ENCODE data around the gene OR51Q1. TPM values are rescaled to one million over a fixed set of nuclear protein-coding genes. Genes with fewer than 3 reads are reported as not detected.
A peak's percentile ranks its signal among the peaks of the same experiment; 100 is the strongest.

The OR51Q1 gene
- total RNA-seq, 8 experiments from 2014 or later: 0.11 to 1.2 (median 0.46) TPM; not detected in 3

DNA sequence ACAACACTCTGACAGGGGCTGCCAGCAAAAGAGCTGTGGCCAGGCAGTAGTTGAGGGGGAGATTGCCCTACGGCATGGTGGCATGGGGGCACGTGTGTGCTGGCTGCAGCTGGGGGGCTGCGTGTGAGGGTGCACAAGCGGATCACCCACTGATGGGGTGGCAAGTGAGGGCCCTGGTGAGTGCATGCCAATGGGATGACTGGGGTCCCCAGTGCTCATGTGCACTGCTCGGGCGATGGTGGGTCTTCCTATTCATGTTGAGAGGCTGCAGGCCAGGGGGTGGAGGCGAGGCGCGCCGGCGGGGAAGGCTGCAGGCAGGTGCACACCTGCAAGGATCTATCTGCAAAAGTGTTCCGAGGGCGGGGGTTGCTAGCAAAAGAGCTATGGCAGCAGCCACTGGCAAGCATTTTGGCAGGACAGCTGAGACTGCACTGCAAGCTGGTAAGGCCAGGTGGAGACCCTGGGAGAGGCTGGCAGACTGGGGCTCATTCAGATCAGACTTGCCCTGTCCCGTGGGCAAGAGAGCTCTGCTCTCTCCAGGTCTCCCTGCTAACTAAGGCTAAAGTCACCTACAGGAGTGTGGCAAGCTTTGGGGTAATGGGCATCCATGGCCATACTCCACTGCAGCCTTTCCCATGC is 39.2 kb downstream of the OR51Q1 start:
- in situ Hi-C loops (cut with MboI; ENCODE audit: low pct_unique_long_range_greater_than_20kb in 2 of 9, low sequenced_read_pairs in 9 of 9, unreplicated experiment in 9 of 9): no loop called here
- H3K4me1 ChIP-seq (replicated peaks in 1 of 2): no peaks in the 10 kb centered on the region
- no peak overlapping the region for H3K4me3 ChIP-seq
- no peak for ATAC-seq (replicated peaks in 6 of 8)
- WGBS, 10 experiments: 40 to 90% (median 89%) methylated on average over 1 to 7 of the region's 14 CpGs; no CpG with 5 or more reads in 7 of the 10 experiments
- no peak overlapping the region for H3K27ac ChIP-seq

DNA sequence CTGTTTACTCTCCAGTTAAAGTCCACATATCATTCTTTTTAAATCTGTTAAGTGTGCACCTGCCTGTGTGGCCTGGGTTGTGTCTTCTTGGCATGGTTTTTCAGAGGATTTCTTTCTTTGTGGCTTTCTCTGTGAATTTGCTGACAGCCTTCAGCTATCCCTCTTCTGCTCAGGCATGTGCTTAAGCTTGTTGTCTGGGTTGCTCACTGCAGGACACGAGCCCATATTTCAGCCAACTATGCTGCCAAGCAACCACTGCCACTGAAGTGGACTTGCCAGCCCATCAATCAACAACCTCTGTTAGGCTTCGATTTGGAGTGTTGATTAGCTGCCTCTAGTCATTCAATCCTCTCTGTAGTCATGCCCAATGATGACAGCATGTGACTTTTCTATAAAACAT is 45.6 kb downstream of the OR51Q1 start:
- in situ Hi-C loops (cut with MboI; ENCODE audit: low pct_unique_long_range_greater_than_20kb in 2 of 9, low sequenced_read_pairs in 9 of 9, unreplicated experiment in 9 of 9): no loop called here
- Histone ChIP-seq H3K27ac (no peak overlapping the region), H3K4me3 (no peak overlapping the region), H3K4me1 (replicated peaks in 1 of 2) (no peaks in the 10 kb centered on the region)
- WGBS, 10 experiments: 0 to 57% (median 30%) methylated on average over 1 to 2 of the region's 2 CpGs; no CpG with 5 or more reads in 2 of the 10 experiments
- ATAC-seq (replicated peaks in 6 of 8): peak in 2 of 8 experiments; percentile 53 to 67

Other genes with a start within 250 kb of the OR51Q1 start
- gene OR51V1, start 221.4 kb upstream of the OR51Q1 start, total RNA-seq: under 1 TPM in 3 of 8 experiments, not detected in 5; 0.37 to 0.85 (median 0.46) TPM
- under 1 TPM in 1 of 8 experiments, not detected in 7; 0.71 TPM for gene HBB, start 195.0 kb upstream of the OR51Q1 start, total RNA-seq
- gene HBD, start 187.6 kb upstream of the OR51Q1 start, total RNA-seq: under 1 TPM in 1 of 8 experiments, not detected in 7; 0.46 TPM
- under 1 TPM in 1 of 8 experiments, not detected in 7; 0.25 TPM for gene HBG1, start 172.3 kb upstream of the OR51Q1 start, total RNA-seq
- gene HBG2, start 167.3 kb upstream of the OR51Q1 start, total RNA-seq: not detected
- under 1 TPM in 1 of 8 experiments, not detected in 7; 0.50 TPM for gene HBE1, start 152.2 kb upstream of the OR51Q1 start, total RNA-seq
- gene OR51B4, start 120.2 kb upstream of the OR51Q1 start, total RNA-seq: under 1 TPM in 3 of 8 experiments, not detected in 5; 0.52 to 0.90 (median 0.61) TPM
- under 1 TPM in 2 of 8 experiments, not detected in 6; 0.23 to 0.36 TPM for gene OR51B2, start 97.8 kb upstream of the OR51Q1 start, total RNA-seq
- gene OR51B5, start 78.6 kb upstream of the OR51Q1 start, total RNA-seq: under 1 TPM in 6 of 8 experiments, not detected in 2; 0.25 to 0.92 (median 0.51) TPM
- under 1 TPM in 4 of 8 experiments, not detected in 4; 0.21 to 0.55 (median 0.32) TPM for gene OR51B6, start 70.6 kb upstream of the OR51Q1 start, total RNA-seq
- gene OR51M1, start 38.3 kb upstream of the OR51Q1 start, total RNA-seq: under 1 TPM in 7 of 8 experiments, not detected in 1; 0.05 to 0.66 (median 0.20) TPM
- under 1 TPM in 4 of 8 experiments, not detected in 4; 0.16 to 0.66 (median 0.49) TPM for gene OR51I1, start 19.4 kb downstream of the OR51Q1 start, total RNA-seq
- under 1 TPM in 6 of 8 experiments, not detected in 2; 0.11 to 0.47 (median 0.16) TPM for gene OR51I2, start 27.2 kb downstream of the OR51Q1 start, total RNA-seq
- gene OR52D1, start 66.6 kb downstream of the OR51Q1 start, total RNA-seq: under 1 TPM in 5 of 8 experiments, not detected in 3; 0.22 to 0.57 (median 0.40) TPM
- under 1 TPM in 7 of 8 experiments, not detected in 1; 0.11 to 0.52 (median 0.23) TPM for gene UBQLN3, start 87.8 kb downstream of the OR51Q1 start, total RNA-seq
- gene UBQLNL, start 94.6 kb downstream of the OR51Q1 start, total RNA-seq: under 1 TPM; 0.15 to 0.73 (median 0.33) TPM
- under 1 TPM in 7 of 8 experiments, not detected in 1; 0.17 to 0.87 (median 0.47) TPM for gene OR52H1, start 126.4 kb downstream of the OR51Q1 start, total RNA-seq
- 1 to 10 TPM in 2 of 8 experiments, under 1 TPM in 3, not detected in 3; 0.25 to 1.4 (median 0.67) TPM for gene OR52B6, start 158.8 kb downstream of the OR51Q1 start, total RNA-seq
- gene TRIM6, start 174.5 kb downstream of the OR51Q1 start, total RNA-seq: 1 to 10 TPM; 1.2 to 9.0 (median 2.1) TPM
- gene TRIM34, start 202.9 kb downstream of the OR51Q1 start, total RNA-seq: 1 to 10 TPM in 4 of 8 experiments, under 1 TPM in 4; 0.16 to 9.7 (median 2.2) TPM